Esophagus muscularis mucosa (tissue), 4 donors: ENCODE measurements around the gene CDH4. TPM values are rescaled to one million over a fixed set of nuclear protein-coding genes. Genes with fewer than 3 reads are reported as not detected.

Source experiments
- DNase-seq: peaks from one replicate; pipeline ENCODE4 v3.0.0-alpha.2; 2017; ENCODE audit errors: extremely low spot score
- H3K27ac ChIP-seq, 4 donors: fragments of 200-600 bp; sonication (generic); replicated peaks in 1 of 4; 1 replicate in 3 of 4; 2 replicates in 1 of 4; pipeline ENCODE4 v1.5.1; 2016 to 2019; ENCODE audit warnings: mild to moderate bottlenecking in 1 of 4
- H3K27me3 ChIP-seq, 4 donors: fragments of 200-600 bp; sonication (generic); one replicate each; pipeline versions ENCODE4 v1.5.1 to v1.6.0; 2016 to 2019
- H3K36me3 ChIP-seq, 4 donors: fragments of 200-600 bp; sonication (generic); one replicate each; pipeline ENCODE4 v1.5.1; 2016 to 2019
- H3K4me1 ChIP-seq, 4 donors: fragments of 200-600 bp; sonication (generic); one replicate each; pipeline ENCODE4 v1.5.1; 2016 to 2019
- H3K4me3 ChIP-seq, 4 donors: fragments of 200-600 bp; sonication (generic); 1 replicate in 2 of 4; 2 replicates in 2 of 4; pipeline ENCODE4 v1.5.1; 2016 to 2019; ENCODE audit warnings: mild to moderate bottlenecking in 4 of 4, moderate library complexity in 1 of 4
- H3K9me3 ChIP-seq, 4 donors: fragments of 200-600 bp; sonication (generic); 1 replicate in 3 of 4; 2 replicates in 1 of 4; pipeline ENCODE4 v1.5.1; 2016 to 2019
- CTCF ChIP-seq, 3 experiments: fragments of 200-600 bp in 2 of 3; fragments of 450-650 bp in 1 of 3; sonication (generic) in 2 of 3; IDR thresholded peaks; one replicate each; pipeline ENCODE4 v1.5.1; 2017 to 2019; ENCODE audit warnings: antibody characterized with exemption in 3 of 3, mild to moderate bottlenecking in 2 of 3, moderate library complexity in 1 of 3
- EP300 ChIP-seq: sonication (generic); formaldehyde crosslinking; IDR thresholded peaks from one replicate; pipeline ENCODE4 v1.6.1; 2017; ENCODE audit warnings: antibody characterized with exemption
- POLR2A ChIP-seq: fragments of 450-650 bp; IDR thresholded peaks from one replicate; pipeline ENCODE4 v1.6.1; 2017; ENCODE audit warnings: antibody characterized with exemption, moderate library complexity, mild to moderate bottlenecking, low read depth
- POLR2AphosphoS5 ChIP-seq, 2 donors: sonication (generic); formaldehyde crosslinking; IDR thresholded peaks; one replicate each; pipeline ENCODE4 v1.6.1; 2017; ENCODE audit warnings: antibody characterized with exemption in 2 of 2
- WGBS: methylation state at CpG from one replicate; pipeline ENCODE4 v1.1.5; 2018; 5-methylcytosine and 5-hydroxymethylcytosine counted together
- intact Hi-C: fragments of 100-400 bp; cut with DNase I; formaldehyde crosslinking; loops from one replicate; pipeline ENCODE4 v1.15.1; 2023
- total RNA-seq, 4 donors: library from RNA; depleted of rRNA; stranded (reverse); fragments of >200 nt; gene quantifications; one replicate each; pipeline versions ENCODE4 v1.1.0 to v1.2.1, GENCODE V29; 2016

CDH4 gene
- total RNA-seq, 4 donors from 2014 or later: 0.42 to 1.3 (median 0.48) TPM

GRCh38 chr20:61370841-61371303 lies 118.8 kb downstream of the CDH4 start:
- intact Hi-C loops: no loop called here
- WGBS: 55% methylated on average over 19 of the region's 20 CpGs
- H3K36me3 ChIP-seq: no peaks in the 10 kb centered on the region
- peaks cover 0 to 37% (median 0%) of the 10 kb centered on the region in 4 donors for H3K27me3 ChIP-seq
- H3K27ac ChIP-seq: no peak overlapping the region
- no peak for DNase-seq
- no peak overlapping the region for H3K4me3 ChIP-seq
- no peaks in the 10 kb centered on the region for H3K9me3 ChIP-seq
- H3K4me1 ChIP-seq: no peaks in the 10 kb centered on the region
- no peak for TF ChIP-seq EP300
- no peak for TF ChIP-seq POLR2AphosphoS5 (IDR thresholded peaks at IDR 0.05)
- no peak for TF ChIP-seq CTCF (IDR thresholded peaks at IDR 0.05)
- no peak for TF ChIP-seq POLR2A

GRCh38 chr20:61371501-61372136 lies 119.6 kb downstream of the CDH4 start:
- TF ChIP-seq POLR2A (no peak), EP300 (no peak), POLR2AphosphoS5 (IDR thresholded peaks at IDR 0.05) (no peak), CTCF (IDR thresholded peaks at IDR 0.05) (no peak)
- 46% methylated on average over 15 of the region's 22 CpGs for WGBS
- no peak overlapping the region for H3K4me3 ChIP-seq
- H3K4me1 ChIP-seq: no peaks in the 10 kb centered on the region
- no peak overlapping the region for H3K27ac ChIP-seq
- peaks cover 0 to 41% (median 0%) of the 10 kb centered on the region in 4 donors for H3K27me3 ChIP-seq
- no peak for DNase-seq
- intact Hi-C loops: no loop called here
- no peaks in the 10 kb centered on the region for H3K9me3 ChIP-seq
- no peaks in the 10 kb centered on the region for H3K36me3 ChIP-seq

- Histone ChIP-seq H3K4me1 (no peaks in the 10 kb centered on the region), H3K27me3 (peaks cover 0 to 41% (median 0%) of the 10 kb centered on the region in 4 donors), H3K36me3 (no peaks in the 10 kb centered on the region), H3K27ac (no peak overlapping the region), H3K4me3 (no peak overlapping the region), H3K9me3 (no peaks in the 10 kb centered on the region)
- TF ChIP-seq POLR2A (no peak), POLR2AphosphoS5 (IDR thresholded peaks at IDR 0.05) (no peak), CTCF (IDR thresholded peaks at IDR 0.05) (no peak), EP300 (no peak)
- DNase-seq: no peak
- intact Hi-C loops: no loop called here
- WGBS: 83% methylated on average over 18 of the region's 25 CpGs
Measured at GRCh38 chr20:61372137-61373054, 120.3 kb downstream of the CDH4 start.

GRCh38 chr20:61373055-61373399 lies 121.0 kb downstream of the CDH4 start:
- Histone ChIP-seq H3K27me3 (peaks cover 0 to 38% (median 0%) of the 10 kb centered on the region in 4 donors), H3K4me1 (no peaks in the 10 kb centered on the region), H3K4me3 (no peak overlapping the region), H3K9me3 (no peaks in the 10 kb centered on the region), H3K36me3 (no peaks in the 10 kb centered on the region), H3K27ac (no peak overlapping the region)
- DNase-seq: no peak
- no peak for TF ChIP-seq CTCF (IDR thresholded peaks at IDR 0.05)
- TF ChIP-seq EP300: no peak
- TF ChIP-seq POLR2AphosphoS5 (IDR thresholded peaks at IDR 0.05): no peak
- no peak for TF ChIP-seq POLR2A
- intact Hi-C loops: no loop called here
- 70% methylated on average over 10 of the region's 10 CpGs for WGBS
